CD4-positive, CD25-positive, alpha-beta regulatory T cell (primary cell): ENCODE measurements around the gene PLEK. TPM values are rescaled to one million over a fixed set of nuclear protein-coding genes. Genes with fewer than 3 reads are reported as not detected.
A peak's percentile ranks its signal among the peaks of the same experiment; 100 is the strongest.

Experiments used
- ATAC-seq, 2 donors: fragments of 150-1000 bp; cut with Tn5 transposase; one replicate each; pipeline ENCODE4 v1.10.0; 2021; ENCODE audit warnings: low read depth in 2 of 2, moderate number of reproducible peaks in 2 of 2, moderate library complexity in 1 of 2
- DNase-seq, 3 donors: peaks; one replicate each; pipeline versions ENCODE4 v3.0.0 to v3.0.0-alpha.2; 2012 to 2022; ENCODE audit warnings: mixed read lengths in 1 of 3
- H3K27ac ChIP-seq: one replicate; pipeline ENCODE4 v1.7.0; 2013; ENCODE audit warnings: mild to moderate bottlenecking, low read length; ENCODE audit not compliant: insufficient read depth, poor library complexity, severe bottlenecking
- H3K27me3 ChIP-seq: one replicate; pipeline ENCODE4 v1.7.0; 2013; ENCODE audit warnings: low read length; ENCODE audit not compliant: control insufficient read depth, insufficient read depth
- H3K36me3 ChIP-seq: one replicate; pipeline ENCODE4 v1.7.0; 2013; ENCODE audit warnings: mild to moderate bottlenecking, low read length, moderate library complexity; ENCODE audit not compliant: control insufficient read depth, insufficient read depth
- H3K4me1 ChIP-seq: 2 replicates; pipeline ENCODE4 v1.7.0; 2013; ENCODE audit warnings: mild to moderate bottlenecking, low read length; ENCODE audit not compliant: insufficient read depth, control insufficient read depth, poor library complexity, severe bottlenecking
- H3K4me3 ChIP-seq: one replicate; pipeline ENCODE4 v1.7.0; 2013; ENCODE audit warnings: low read depth, mild to moderate bottlenecking, low read length, moderate library complexity
- H3K9me3 ChIP-seq, 2 experiments: 1 replicate in 1 of 2; 2 replicates in 1 of 2; pipeline ENCODE4 v1.7.0; 2013; ENCODE audit warnings: low read length in 2 of 2, mild to moderate bottlenecking in 1 of 2, moderate library complexity in 1 of 2; ENCODE audit not compliant: control insufficient read depth in 2 of 2
- H3K27ac Mint-ChIP-seq, 3 donors: one replicate each; pipeline ENCODE4 v1.8.0; 2020 to 2022; ENCODE audit warnings: mild to moderate bottlenecking in 3 of 3, mixed read lengths in 3 of 3, moderate library complexity in 2 of 3
- H3K27me3 Mint-ChIP-seq: one replicate; pipeline ENCODE4 v1.8.0; 2022; ENCODE audit warnings: mild to moderate bottlenecking, mixed read lengths
- H3K36me3 Mint-ChIP-seq: one replicate; pipeline ENCODE4 v1.8.0; 2020; ENCODE audit warnings: mixed read lengths
- H3K4me1 Mint-ChIP-seq, 4 donors: one replicate each; pipeline ENCODE4 v1.8.0; 2020 to 2022; ENCODE audit warnings: mixed read lengths in 4 of 4, mild to moderate bottlenecking in 1 of 4
- H3K4me3 Mint-ChIP-seq, 4 donors: one replicate each; pipeline ENCODE4 v1.8.0; 2020 to 2022; ENCODE audit warnings: mild to moderate bottlenecking in 4 of 4, mixed read lengths in 4 of 4, moderate library complexity in 3 of 4
- H3K9me3 Mint-ChIP-seq, 7 donors: one replicate each; pipeline ENCODE4 v1.8.0; 2020 to 2022; ENCODE audit warnings: mixed read lengths in 7 of 7, mild to moderate bottlenecking in 3 of 7, moderate library complexity in 2 of 7
- polyA plus RNA-seq, 4 donors: library from polyadenylated mRNA; unstranded; fragments of 300-500 nt; fragmentation: Illumina TruSeq; gene quantifications; one replicate each; pipeline ENCODE4 v1.2.3, GENCODE V29; 2021
- total RNA-seq: library from RNA; stranded (reverse); gene quantifications from one replicate; pipeline ENCODE4 v1.2.3, GENCODE V29; 2022

The PLEK gene
- total and polyA plus RNA-seq, 5 donors from 2014 or later, result 2.2 to 10.1 (median 5.8) TPM

DNA sequence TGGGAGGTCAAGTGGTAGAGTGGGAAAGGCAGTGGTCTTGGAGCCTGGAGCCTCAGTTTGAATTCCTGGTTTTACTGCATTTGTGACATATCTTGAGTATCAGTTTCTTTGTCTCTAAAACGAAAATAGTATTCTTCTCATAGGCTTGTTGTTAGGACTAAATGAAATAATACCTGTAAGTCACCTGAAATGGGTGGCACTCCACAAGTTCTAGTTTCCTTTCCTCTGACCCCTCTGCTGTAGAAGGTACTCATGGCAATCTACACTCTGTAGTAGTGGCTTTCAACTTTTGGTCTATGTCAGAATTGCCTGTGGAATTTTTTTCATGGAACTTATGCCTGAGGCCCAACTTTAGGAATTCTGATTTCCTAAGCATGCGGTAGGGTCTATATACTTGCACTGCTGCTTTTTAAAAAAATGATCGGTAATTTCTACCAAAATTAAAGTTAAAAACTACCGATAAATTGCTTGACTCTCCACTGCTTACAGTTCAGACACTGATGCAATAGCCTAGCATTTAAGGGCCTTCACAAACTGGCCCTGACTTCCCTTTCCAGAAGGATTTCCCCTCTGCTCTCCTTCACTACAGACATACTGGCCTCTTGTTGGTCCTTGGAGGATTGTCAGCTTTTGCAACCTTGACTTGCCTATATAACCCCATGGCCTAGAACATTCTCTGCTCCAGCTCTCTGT lies 47.2 kb downstream of the PLEK start:
- H3K27me3 ChIP-seq, result no peaks in the 10 kb centered on the region
- Mint-ChIP-seq H3K9me3 (peaks cover 0 to 11% (median 2%) of the 10 kb centered on the region in 7 donors), H3K4me3 (no peak overlapping the region), H3K4me1 (peaks cover 0 to 10% (median 6%) of the 10 kb centered on the region in 4 donors), H3K27me3 (peaks cover 11% of the 10 kb centered on the region), H3K27ac (no peak overlapping the region), H3K36me3 (peaks cover 4% of the 10 kb centered on the region)
- no peak for DNase-seq
- no peaks in the 10 kb centered on the region for H3K9me3 ChIP-seq
- no peak overlapping the region for H3K27ac ChIP-seq
- H3K4me3 ChIP-seq, result no peak overlapping the region
- no peaks in the 10 kb centered on the region for H3K36me3 ChIP-seq
- no peaks in the 10 kb centered on the region for H3K4me1 ChIP-seq
- ATAC-seq, result no peak

DNA sequence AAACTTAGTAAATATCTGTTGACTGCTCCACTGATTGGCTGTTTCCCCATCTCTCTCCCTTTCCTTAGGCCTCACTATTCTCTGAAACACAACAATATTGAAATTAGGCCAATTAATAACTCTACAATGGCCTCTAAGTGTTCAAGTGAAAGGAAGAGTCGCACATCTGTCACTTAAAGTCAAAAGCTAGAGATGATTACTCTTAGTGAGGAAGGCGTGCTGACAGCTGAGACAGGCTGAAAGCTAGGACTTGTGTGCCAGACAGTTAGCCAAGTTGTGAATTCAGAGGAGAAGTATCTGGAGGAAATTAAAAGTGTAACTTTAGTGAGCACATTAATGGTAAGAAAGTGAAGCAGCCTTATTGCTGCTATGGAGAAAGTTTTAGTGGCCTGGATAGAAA lies 48.4 kb downstream of the PLEK start:
- no peak overlapping the region for H3K4me3 ChIP-seq
- H3K4me1 ChIP-seq, result no peaks in the 10 kb centered on the region
- peak overlapping the region in 1 of 3 donors; percentile 41 for H3K27ac Mint-ChIP-seq
- peaks cover 8 to 18% (median 9%) of the 10 kb centered on the region in 4 donors for H3K4me1 Mint-ChIP-seq
- H3K4me3 Mint-ChIP-seq, result no peak overlapping the region
- H3K27me3 Mint-ChIP-seq, result peaks cover 5% of the 10 kb centered on the region
- no peaks in the 10 kb centered on the region for H3K9me3 ChIP-seq
- H3K27me3 ChIP-seq, result no peaks in the 10 kb centered on the region
- H3K27ac ChIP-seq, result no peak overlapping the region
- peaks cover under 1% of the 10 kb centered on the region for H3K36me3 Mint-ChIP-seq
- H3K36me3 ChIP-seq, result no peaks in the 10 kb centered on the region
- DNase-seq (no peak), ATAC-seq (no peak)
- peaks cover 0 to 3% (median 0%) of the 10 kb centered on the region in 7 donors for H3K9me3 Mint-ChIP-seq

DNA sequence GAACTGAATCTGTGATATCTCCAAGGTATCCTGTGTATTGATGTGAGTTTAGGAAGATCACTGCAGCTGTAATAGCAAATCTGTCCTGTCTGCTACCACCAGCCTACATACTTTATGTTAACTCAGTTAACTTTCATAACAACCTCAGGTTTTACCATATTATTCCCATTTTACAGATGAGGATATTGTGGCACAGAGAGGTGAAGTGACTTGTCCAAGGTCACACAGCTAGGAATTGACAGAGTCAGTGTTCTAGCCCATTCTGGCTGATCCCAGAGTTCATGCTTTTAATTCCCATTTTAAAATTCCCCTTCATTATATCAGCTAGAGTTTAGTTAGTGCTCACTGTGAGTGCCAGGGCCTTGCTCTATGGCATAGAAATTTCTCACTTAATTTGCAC lies 49.4 kb downstream of the PLEK start:
- H3K9me3 Mint-ChIP-seq, result no peaks in the 10 kb centered on the region
- H3K27me3 Mint-ChIP-seq, result peaks cover 5% of the 10 kb centered on the region
- H3K4me1 Mint-ChIP-seq, result peaks cover 8 to 18% (median 9%) of the 10 kb centered on the region in 4 donors
- ATAC-seq (no peak), DNase-seq (no peak)
- Histone ChIP-seq H3K27ac (no peak overlapping the region), H3K4me3 (no peak overlapping the region), H3K9me3 (no peaks in the 10 kb centered on the region), H3K27me3 (no peaks in the 10 kb centered on the region), H3K4me1 (peaks cover 4% of the 10 kb centered on the region), H3K36me3 (no peaks in the 10 kb centered on the region)
- H3K36me3 Mint-ChIP-seq, result no peaks in the 10 kb centered on the region
- H3K4me3 Mint-ChIP-seq, result no peak overlapping the region
- H3K27ac Mint-ChIP-seq, result no peak overlapping the region

DNA sequence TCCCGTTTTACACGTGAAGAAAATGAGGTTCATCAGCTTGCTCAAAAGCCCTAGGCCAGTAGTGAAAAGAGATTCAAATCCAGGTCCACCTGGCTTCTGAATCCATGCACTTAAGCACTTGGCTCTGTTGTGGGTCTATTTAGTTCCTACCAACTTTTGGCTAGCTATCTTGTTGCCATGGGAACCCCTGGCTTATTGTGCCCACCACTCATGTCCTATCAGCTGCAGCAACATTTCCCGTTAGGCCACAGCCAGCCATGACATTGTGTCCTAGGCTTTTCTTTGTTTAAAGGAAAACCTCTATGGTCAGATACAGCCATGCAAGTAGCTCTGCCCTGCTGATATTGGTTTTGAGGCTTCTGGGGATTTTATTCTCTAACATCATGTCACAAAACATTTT lies 49.8 kb downstream of the PLEK start:
- no peaks in the 10 kb centered on the region for H3K9me3 Mint-ChIP-seq
- H3K4me1 ChIP-seq, result peaks cover 4% of the 10 kb centered on the region
- no peak for DNase-seq
- no peak overlapping the region for H3K27ac ChIP-seq
- no peaks in the 10 kb centered on the region for H3K36me3 Mint-ChIP-seq
- H3K36me3 ChIP-seq, result no peaks in the 10 kb centered on the region
- peaks cover 5% of the 10 kb centered on the region for H3K27me3 Mint-ChIP-seq
- H3K4me3 ChIP-seq, result no peak overlapping the region
- no peaks in the 10 kb centered on the region for H3K9me3 ChIP-seq
- no peaks in the 10 kb centered on the region for H3K27me3 ChIP-seq
- peaks cover 8 to 13% (median 9%) of the 10 kb centered on the region in 4 donors for H3K4me1 Mint-ChIP-seq
- H3K4me3 Mint-ChIP-seq, result no peak overlapping the region
- no peak overlapping the region for H3K27ac Mint-ChIP-seq
- no peak for ATAC-seq

DNA sequence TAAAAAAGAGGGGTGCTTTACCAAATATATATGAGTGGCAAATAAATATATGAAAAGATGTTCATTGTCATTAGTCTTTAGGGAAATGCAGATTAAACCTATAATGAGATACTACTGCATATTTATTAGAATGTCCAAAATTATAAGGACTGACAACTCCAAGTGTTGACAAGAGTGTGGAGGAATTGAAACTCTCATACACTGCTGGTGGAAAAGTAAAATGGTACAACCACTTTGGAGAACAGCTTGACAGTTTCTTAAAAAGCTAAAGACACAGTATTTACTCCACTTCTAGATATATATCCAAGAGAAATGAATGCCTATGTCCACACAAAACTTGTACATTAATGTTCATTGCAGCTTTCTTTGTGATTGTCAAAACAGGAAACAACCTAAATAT lies 50.4 kb downstream of the PLEK start:
- peaks cover 5% of the 10 kb centered on the region for H3K27me3 Mint-ChIP-seq
- ATAC-seq (no peak), DNase-seq (no peak)
- H3K27ac Mint-ChIP-seq, result peak overlapping the region in 1 of 3 donors; percentile 13
- no peaks in the 10 kb centered on the region for H3K36me3 ChIP-seq
- H3K4me1 Mint-ChIP-seq, result peaks cover 5 to 12% (median 9%) of the 10 kb centered on the region in 4 donors
- no peaks in the 10 kb centered on the region for H3K9me3 Mint-ChIP-seq
- H3K36me3 Mint-ChIP-seq, result no peaks in the 10 kb centered on the region
- H3K4me3 Mint-ChIP-seq, result no peak overlapping the region
- H3K4me3 ChIP-seq, result no peak overlapping the region
- no peaks in the 10 kb centered on the region for H3K9me3 ChIP-seq
- H3K27me3 ChIP-seq, result no peaks in the 10 kb centered on the region
- peaks cover 4% of the 10 kb centered on the region for H3K4me1 ChIP-seq
- no peak overlapping the region for H3K27ac ChIP-seq

- no peak for DNase-seq
- Histone ChIP-seq H3K9me3 (no peaks in the 10 kb centered on the region), H3K4me1 (peaks cover 4% of the 10 kb centered on the region), H3K4me3 (no peak overlapping the region), H3K27me3 (no peaks in the 10 kb centered on the region), H3K36me3 (no peaks in the 10 kb centered on the region), H3K27ac (no peak overlapping the region)
- no peaks in the 10 kb centered on the region for H3K9me3 Mint-ChIP-seq
- peak overlapping the region in 1 of 3 donors; percentile 13 for H3K27ac Mint-ChIP-seq
- peaks cover 5% of the 10 kb centered on the region for H3K27me3 Mint-ChIP-seq
- H3K36me3 Mint-ChIP-seq, result no peaks in the 10 kb centered on the region
- no peak for ATAC-seq
- no peak overlapping the region for H3K4me3 Mint-ChIP-seq
- peaks cover 5 to 12% (median 9%) of the 10 kb centered on the region in 4 donors for H3K4me1 Mint-ChIP-seq
These were observed 51.1 kb downstream of the PLEK start for GRCh38 chr2:68416081-68416675.

GRCh38 chr2:68417926-68418325 lies 52.8 kb downstream of the PLEK start:
- Mint-ChIP-seq H3K4me1 (peaks cover 2 to 16% (median 8%) of the 10 kb centered on the region in 4 donors), H3K36me3 (no peaks in the 10 kb centered on the region), H3K27me3 (no peaks in the 10 kb centered on the region), H3K27ac (peak overlapping the region in 2 of 3 donors; percentile 10), H3K4me3 (no peak overlapping the region), H3K9me3 (no peaks in the 10 kb centered on the region)
- Histone ChIP-seq H3K4me1 (peaks cover 5% of the 10 kb centered on the region), H3K9me3 (no peaks in the 10 kb centered on the region), H3K4me3 (no peak overlapping the region), H3K27me3 (no peaks in the 10 kb centered on the region), H3K27ac (no peak overlapping the region), H3K36me3 (no peaks in the 10 kb centered on the region)
- DNase-seq (no peak), ATAC-seq (no peak)

DNA sequence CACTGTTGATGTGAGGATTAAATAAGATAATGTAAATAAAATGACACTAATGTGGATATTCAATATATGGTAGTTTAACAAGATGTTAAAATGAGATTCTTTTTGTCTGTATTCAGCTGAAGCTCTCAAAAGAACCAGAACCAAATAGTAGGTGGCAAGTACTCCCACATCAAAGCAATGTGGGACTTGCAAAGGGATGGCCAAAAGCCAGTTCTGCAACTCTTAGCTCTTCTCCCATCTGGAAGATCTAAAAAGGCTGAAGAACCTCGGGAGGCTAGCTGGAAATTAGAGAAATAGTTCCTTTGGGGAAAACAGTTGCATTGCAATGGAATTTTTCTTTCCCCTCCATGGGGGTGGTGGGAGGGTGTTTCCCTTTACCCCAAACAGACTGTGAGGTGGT lies 53.3 kb downstream of the PLEK start:
- Histone ChIP-seq H3K4me1 (peaks cover 9% of the 10 kb centered on the region), H3K36me3 (no peaks in the 10 kb centered on the region), H3K9me3 (no peaks in the 10 kb centered on the region), H3K27ac (no peak overlapping the region), H3K27me3 (no peaks in the 10 kb centered on the region), H3K4me3 (no peak overlapping the region)
- H3K9me3 Mint-ChIP-seq, result no peaks in the 10 kb centered on the region
- ATAC-seq (no peak), DNase-seq (no peak)
- no peaks in the 10 kb centered on the region for H3K36me3 Mint-ChIP-seq
- no peak overlapping the region for H3K4me3 Mint-ChIP-seq
- no peaks in the 10 kb centered on the region for H3K27me3 Mint-ChIP-seq
- peak overlapping the region in 1 of 3 donors; percentile 10 for H3K27ac Mint-ChIP-seq
- H3K4me1 Mint-ChIP-seq, result peaks cover 2 to 16% (median 9%) of the 10 kb centered on the region in 4 donors
